ENCODE results near the gene CCDC89.

DNA sequence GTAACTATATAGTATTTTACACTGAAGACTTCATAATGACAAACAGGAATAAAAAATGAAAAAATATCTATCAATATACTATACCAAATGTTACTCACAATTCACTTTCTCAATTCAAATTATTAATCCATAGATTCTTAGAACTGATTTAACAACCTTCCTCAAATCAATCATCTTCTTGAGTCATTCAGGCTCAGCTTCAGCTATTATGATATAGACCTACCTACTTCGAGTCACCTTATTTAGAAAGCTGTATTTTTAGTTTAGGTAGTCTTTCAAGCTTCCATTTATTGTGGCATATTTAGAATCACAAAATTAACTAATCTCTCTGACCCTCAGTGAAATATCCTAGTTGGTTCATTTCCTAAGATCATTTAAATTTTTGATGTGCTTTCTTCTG lies 29.2 kb downstream of the CCDC89 start:
- TF ChIP-seq, protein P1, sequence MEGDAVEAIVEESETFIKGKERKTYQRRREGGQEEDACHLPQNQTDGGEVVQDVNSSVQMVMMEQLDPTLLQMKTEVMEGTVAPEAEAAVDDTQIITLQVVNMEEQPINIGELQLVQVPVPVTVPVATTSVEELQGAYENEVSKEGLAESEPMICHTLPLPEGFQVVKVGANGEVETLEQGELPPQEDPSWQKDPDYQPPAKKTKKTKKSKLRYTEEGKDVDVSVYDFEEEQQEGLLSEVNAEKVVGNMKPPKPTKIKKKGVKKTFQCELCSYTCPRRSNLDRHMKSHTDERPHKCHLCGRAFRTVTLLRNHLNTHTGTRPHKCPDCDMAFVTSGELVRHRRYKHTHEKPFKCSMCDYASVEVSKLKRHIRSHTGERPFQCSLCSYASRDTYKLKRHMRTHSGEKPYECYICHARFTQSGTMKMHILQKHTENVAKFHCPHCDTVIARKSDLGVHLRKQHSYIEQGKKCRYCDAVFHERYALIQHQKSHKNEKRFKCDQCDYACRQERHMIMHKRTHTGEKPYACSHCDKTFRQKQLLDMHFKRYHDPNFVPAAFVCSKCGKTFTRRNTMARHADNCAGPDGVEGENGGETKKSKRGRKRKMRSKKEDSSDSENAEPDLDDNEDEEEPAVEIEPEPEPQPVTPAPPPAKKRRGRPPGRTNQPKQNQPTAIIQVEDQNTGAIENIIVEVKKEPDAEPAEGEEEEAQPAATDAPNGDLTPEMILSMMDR (IDR thresholded peaks at IDR 0.05): no peak
- TF ChIP-seq EZH2 (IDR thresholded peaks at IDR 0.05; ENCODE audit: borderline replicate concordance, insufficient read depth, low read depth, low read length, poor library complexity, severe bottlenecking): no peak
